Subcutaneous adipose tissue (tissue), 4 donors: ENCODE data around the gene KATNBL1. TPM values are rescaled to one million over a fixed set of nuclear protein-coding genes. Genes with fewer than 3 reads are reported as not detected.

Source experiments
- total RNA-seq, 4 donors: library from RNA; depleted of rRNA; stranded (reverse); fragments of >200 nt; gene quantifications; one replicate each; pipeline ENCODE4 v1.1.0, GENCODE V29; 2016
- TF ChIP-seq, protein P1 (sequence below): fragments of 450-650 bp; IDR thresholded peaks from one replicate; pipeline ENCODE4 v1.5.1; 2016; ENCODE audit warnings: low read depth, mild to moderate bottlenecking, control low read depth, antibody characterized with exemption, moderate library complexity

Gene KATNBL1
- total RNA-seq, 4 donors from 2014 or later, result 45.4 to 59.0 (median 55.9) TPM

DNA sequence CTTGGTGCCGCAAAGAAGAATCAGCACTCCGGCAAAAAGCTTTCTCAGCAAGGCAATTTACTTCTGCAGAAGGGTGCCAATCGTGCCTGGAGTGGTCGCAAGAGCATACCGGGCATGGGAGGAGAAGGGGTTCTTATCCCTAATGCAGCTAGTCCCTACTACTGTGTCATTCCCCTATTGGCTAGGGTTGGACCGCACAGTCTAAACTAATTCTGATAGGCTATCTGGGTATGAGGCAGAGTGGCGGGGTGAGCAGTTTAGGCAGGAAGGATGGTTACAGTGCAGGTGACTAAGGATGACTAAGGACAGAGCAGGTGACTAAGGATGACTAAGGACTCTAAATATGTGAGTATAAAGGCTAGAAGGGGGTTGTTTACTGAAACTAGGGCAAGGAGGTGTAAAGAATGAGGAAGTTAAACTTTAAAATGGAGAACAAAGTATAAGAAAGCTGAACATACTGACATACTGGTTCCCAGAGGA is 55.1 kb downstream of the KATNBL1 start:
- TF ChIP-seq, protein P1, sequence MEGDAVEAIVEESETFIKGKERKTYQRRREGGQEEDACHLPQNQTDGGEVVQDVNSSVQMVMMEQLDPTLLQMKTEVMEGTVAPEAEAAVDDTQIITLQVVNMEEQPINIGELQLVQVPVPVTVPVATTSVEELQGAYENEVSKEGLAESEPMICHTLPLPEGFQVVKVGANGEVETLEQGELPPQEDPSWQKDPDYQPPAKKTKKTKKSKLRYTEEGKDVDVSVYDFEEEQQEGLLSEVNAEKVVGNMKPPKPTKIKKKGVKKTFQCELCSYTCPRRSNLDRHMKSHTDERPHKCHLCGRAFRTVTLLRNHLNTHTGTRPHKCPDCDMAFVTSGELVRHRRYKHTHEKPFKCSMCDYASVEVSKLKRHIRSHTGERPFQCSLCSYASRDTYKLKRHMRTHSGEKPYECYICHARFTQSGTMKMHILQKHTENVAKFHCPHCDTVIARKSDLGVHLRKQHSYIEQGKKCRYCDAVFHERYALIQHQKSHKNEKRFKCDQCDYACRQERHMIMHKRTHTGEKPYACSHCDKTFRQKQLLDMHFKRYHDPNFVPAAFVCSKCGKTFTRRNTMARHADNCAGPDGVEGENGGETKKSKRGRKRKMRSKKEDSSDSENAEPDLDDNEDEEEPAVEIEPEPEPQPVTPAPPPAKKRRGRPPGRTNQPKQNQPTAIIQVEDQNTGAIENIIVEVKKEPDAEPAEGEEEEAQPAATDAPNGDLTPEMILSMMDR, result no peak

DNA sequence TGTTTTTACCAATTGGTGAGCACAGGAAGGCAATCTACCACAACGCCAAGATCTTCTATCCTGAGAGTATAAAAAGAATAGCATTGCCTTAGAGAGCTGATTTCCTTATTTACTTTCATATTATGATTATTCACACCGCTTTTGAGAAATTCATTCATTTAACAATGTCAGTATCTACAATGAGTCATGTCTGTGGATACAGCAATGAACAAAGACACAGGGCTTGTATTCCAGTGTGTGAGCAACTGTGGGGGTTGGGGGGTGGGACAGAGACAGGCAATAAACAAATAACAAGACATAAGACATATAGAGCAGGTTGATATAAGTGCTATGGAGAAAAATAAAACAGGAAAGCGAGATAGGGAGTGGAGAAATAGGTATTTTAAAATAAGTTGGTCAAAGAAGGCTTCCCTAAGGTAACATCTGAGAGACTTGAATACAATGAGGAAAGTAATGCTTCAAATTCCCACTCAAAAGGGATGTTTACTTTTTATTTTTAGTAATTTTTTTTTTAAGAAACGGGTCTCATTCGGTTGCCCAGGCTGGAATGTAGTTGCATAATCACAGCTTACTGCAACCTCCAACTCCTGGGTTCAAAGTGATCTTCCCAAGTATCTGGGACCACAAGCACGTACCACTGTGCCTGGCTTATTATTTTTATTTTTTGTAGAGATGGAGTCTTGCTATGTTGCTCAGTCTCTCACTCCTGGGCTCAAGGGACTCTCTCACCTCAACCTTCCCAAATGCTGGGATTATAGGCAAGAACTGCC is 62.3 kb downstream of the KATNBL1 start:
- TF ChIP-seq, protein P1, result no peak

DNA sequence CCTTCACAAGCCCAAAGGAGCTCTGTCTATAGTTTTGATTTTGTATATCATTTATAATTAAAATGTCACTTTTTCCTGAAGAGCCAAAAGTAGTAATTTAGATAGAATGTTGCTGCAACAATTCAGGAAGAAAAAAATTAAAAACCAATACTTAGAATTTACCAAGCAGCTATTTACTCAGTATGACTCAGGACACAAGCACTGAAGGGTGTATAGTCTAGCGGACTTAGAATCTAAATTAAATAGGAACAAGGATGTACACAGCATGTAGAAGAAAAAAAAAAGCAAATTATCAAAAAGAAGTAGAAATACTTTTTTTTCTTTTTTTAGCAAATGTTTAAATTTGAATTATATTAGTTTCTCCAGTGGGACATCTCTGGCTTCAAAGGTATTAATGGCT is 76.4 kb downstream of the KATNBL1 start:
- TF ChIP-seq, protein P1, result no peak

DNA sequence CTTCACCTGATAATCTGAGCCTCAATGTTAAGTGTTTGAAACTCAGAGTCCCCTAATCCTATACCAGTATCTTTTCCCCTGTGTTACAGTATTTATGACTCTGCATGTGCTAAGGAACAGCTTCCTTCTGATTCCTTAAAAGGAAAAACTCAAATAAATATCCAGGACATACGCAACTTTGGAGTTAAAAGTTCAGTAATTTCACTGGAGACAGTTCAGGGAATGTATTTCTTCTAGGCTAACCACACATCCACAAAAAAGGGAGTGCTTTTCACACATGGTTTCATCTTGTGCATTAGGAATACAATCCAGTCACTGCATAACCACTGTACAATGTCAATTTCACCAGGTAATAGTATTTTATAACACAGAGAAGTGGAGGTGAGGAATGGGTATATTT is 77.0 kb downstream of the KATNBL1 start:
- TF ChIP-seq, protein P1, result no peak

DNA sequence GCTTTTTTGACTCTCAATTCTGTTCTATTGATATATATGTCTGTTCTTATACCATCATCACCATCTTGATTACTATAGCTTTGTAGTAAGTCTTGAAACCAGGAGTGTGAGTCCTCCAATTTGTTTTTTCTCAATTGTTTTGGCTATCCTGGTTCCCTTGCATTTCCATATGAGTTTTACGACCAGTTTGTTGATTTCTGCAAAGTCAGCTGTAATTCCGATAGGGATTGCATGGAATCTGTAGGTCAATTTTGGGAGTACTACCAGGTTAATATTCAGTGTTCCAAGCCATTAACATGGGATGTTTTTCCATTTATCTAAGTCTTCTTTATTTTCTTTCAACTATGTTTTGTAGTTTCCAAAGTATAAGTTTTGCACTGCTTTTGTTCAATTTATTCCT is 81.0 kb downstream of the KATNBL1 start:
- TF ChIP-seq, protein P1, result no peak

DNA sequence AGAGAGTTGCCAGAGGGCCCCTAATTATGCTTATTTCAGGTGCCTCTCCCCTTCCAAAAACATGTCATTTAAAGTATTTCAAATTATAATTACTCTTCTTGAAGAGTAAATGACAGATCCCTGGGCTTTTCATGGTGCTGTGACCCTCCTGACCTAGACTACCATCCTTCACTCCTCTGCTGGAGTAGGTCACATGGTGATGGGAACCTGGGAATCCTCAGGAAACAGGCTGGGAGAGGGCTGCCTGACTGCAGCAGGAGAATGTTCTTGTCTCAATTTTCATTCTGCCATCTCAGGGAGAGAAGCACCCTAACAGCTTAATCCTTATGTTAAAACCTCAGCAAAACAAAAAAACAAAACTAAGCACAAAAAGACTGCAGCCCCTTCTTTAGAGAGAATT is 83.4 kb downstream of the KATNBL1 start:
- TF ChIP-seq, protein P1, result no peak

DNA sequence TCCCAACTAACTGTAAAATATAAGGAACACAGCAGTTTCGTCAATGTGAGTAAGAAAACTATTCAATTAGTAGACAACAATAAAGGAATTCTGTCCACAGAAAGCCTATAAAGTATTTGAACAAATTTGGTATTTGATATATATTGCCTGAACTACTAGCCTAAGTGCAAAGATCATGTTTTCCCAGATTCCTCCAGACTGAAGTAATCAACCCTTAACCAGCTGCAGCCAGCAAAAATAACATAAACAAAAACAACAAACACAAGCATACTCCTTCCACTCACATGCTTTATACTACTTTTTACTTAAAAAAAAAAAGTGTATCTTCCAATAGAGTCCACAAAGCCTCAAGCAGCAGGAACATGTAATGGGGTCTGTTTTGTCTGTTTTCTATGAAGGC is 84.0 kb downstream of the KATNBL1 start:
- TF ChIP-seq, protein P1, result no peak
